ENCODE results near the gene CENPE. TPM values are rescaled to one million over a fixed set of nuclear protein-coding genes. Genes with fewer than 3 reads are reported as not detected.

CENPE gene
- polyA plus RNA-seq, 1 experiment, result 2.4 TPM

- DNase-seq (ENCODE audit: low read depth), result no peak
- H3K36me3 ChIP-seq (ENCODE audit: control insufficient read depth, insufficient read depth, low read length), result no peaks in the 10 kb centered on the region
- CTCF ChIA-PET, result interaction anchor here (0.7 to 1.1 kb wide), 2 partner anchors 105 to 710 kb away, joined by 3 read pairs; no protein-coding TSS in a partner anchor
- POLR2A ChIA-PET, result no interaction called here
- TF ChIP-seq CTCF (IDR thresholded peaks at IDR 0.05; ENCODE audit: insufficient read depth, low read depth, low read length), result no peak
- H3K4me3 ChIP-seq (ENCODE audit: low read depth, low read length), result no peak overlapping the region
- H3K27me3 ChIP-seq (ENCODE audit: control insufficient read depth, insufficient read depth, low read length), result peaks cover 2% of the 10 kb centered on the region
These were observed 6.0 kb upstream of the CENPE start for GRCh38 chr4:103204111-103204510.

GRCh38 chr4:103201724-103202123 lies 3.6 kb upstream of the CENPE start:
- Histone ChIP-seq H3K4me3 (ENCODE audit: low read depth, low read length) (no peak overlapping the region), H3K27me3 (ENCODE audit: control insufficient read depth, insufficient read depth, low read length) (peaks cover 2% of the 10 kb centered on the region), H3K36me3 (ENCODE audit: control insufficient read depth, insufficient read depth, low read length) (no peaks in the 10 kb centered on the region)
- ChIA-PET CTCF (no interaction called here), POLR2A (no interaction called here)
- DNase-seq (ENCODE audit: low read depth), result no peak
- no peak for TF ChIP-seq CTCF (IDR thresholded peaks at IDR 0.05; ENCODE audit: insufficient read depth, low read depth, low read length)

DNA sequence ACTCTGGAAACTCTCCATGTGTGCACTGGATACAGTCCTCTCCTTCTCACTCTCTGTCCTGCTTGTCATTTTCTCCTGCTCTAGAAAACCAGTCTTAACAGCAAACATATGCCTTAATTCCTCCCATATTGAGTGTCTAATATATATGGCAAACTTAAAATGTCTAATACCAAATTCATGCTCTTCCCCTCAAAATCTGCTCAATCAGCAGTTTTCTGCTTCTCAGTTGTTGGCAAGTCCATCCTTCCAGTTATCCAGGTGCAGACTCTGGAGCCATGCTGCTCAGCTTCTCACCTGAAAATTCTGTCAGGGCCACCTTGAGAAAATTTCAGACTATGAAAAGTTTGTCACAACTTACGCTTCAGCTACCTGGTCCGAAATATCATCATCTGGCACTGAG lies 3.1 kb upstream of the CENPE start:
- ChIA-PET CTCF (no interaction called here), POLR2A (no interaction called here)
- Histone ChIP-seq H3K36me3 (ENCODE audit: control insufficient read depth, insufficient read depth, low read length) (no peaks in the 10 kb centered on the region), H3K27me3 (ENCODE audit: control insufficient read depth, insufficient read depth, low read length) (peaks cover 2% of the 10 kb centered on the region), H3K4me3 (ENCODE audit: low read depth, low read length) (no peak overlapping the region)
- no peak for DNase-seq (ENCODE audit: low read depth)
- no peak for TF ChIP-seq CTCF (IDR thresholded peaks at IDR 0.05; ENCODE audit: insufficient read depth, low read depth, low read length)

DNA sequence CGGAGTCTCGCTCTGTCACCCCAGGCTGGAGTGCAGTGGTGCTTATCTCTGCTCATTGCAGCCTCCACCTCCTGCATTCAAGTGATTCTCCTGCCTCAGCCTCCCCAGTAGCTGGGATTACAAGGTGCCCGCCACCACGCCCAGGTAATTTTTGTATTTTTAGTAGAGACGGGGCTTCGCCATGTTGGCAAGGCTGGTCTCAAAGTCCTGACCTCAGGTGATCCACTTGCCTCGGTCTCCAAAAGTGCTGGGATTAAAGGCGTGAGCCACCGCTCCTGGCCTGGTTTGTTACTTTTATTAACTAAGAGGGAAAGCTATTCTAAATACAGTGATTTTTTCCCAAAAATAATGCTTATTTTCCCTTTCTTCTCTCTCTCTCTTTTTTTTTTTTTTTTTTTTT lies 866 bp upstream of the CENPE start:
- no peak for DNase-seq (ENCODE audit: low read depth)
- H3K27me3 ChIP-seq (ENCODE audit: control insufficient read depth, insufficient read depth, low read length), result no peaks in the 10 kb centered on the region; the same call in 1 of the 2 replicates
- H3K4me3 ChIP-seq (ENCODE audit: low read depth, low read length), result peak overlapping the region; percentile 76
- no peak for TF ChIP-seq CTCF (IDR thresholded peaks at IDR 0.05; ENCODE audit: insufficient read depth, low read depth, low read length)
- POLR2A ChIA-PET, result no interaction called here
- no peaks in the 10 kb centered on the region for H3K36me3 ChIP-seq (ENCODE audit: control insufficient read depth, insufficient read depth, low read length)
- CTCF ChIA-PET, result interaction anchor here (0.7 kb wide), 1 partner anchor 855 kb away, joined by 4 read pairs; no protein-coding TSS in a partner anchor

- ChIA-PET POLR2A (no interaction called here), CTCF (interaction anchor here (0.6 kb wide), 1 partner anchor 767 kb away, joined by 4 read pairs; no protein-coding TSS in a partner anchor)
- TF ChIP-seq CTCF (IDR thresholded peaks at IDR 0.05; ENCODE audit: insufficient read depth, low read depth, low read length), result no peak
- no peak for DNase-seq (ENCODE audit: low read depth)
- no peaks in the 10 kb centered on the region for H3K36me3 ChIP-seq (ENCODE audit: control insufficient read depth, insufficient read depth, low read length)
- no peaks in the 10 kb centered on the region for H3K27me3 ChIP-seq (ENCODE audit: control insufficient read depth, insufficient read depth, low read length)
- H3K4me3 ChIP-seq (ENCODE audit: low read depth, low read length), result peak overlapping the region; percentile 76
These were observed 405 bp downstream of the CENPE start for GRCh38 chr4:103197765-103198110.

Measured in BJ (cell line).